IMR-90 (cell line): ENCODE measurements around the gene C10orf71. TPM values are rescaled to one million over a fixed set of nuclear protein-coding genes. Genes with fewer than 3 reads are reported as not detected.

Experiments
- ATAC-seq: fragments of 200-7000 bp; cut with Tn5 transposase; 2 replicates; pipeline ENCODE4 v1.9.1; 2020; ENCODE audit warnings: low read depth, mild to moderate bottlenecking, moderate library complexity
- BruUV-seq: library from RNA; stranded (reverse); fragments of 400-500 nt; replicated peaks from 2 replicates; lab custom pipeline; 2021; lab: Mats Ljungman, UMichigan
- CTCF ChIA-PET: fragments of 300-600 bp; formaldehyde crosslinking; extraction: SDS; loops from one replicate; lab custom pipeline; 2021; ENCODE audit warnings: antibody characterized with exemption; lab: Yijun Ruan, JAX
- POLR2A ChIA-PET: fragments of 300-600 bp; sonication (Branson Sonifier 250); formaldehyde crosslinking; loops from one replicate; lab custom pipeline; 2022; ENCODE audit warnings: antibody characterized with exemption; ENCODE audit not compliant: unreplicated experiment; lab: Charles Lee
- DNase-seq: peaks from one replicate; pipeline ENCODE4 v3.0.0; 2013
- H2AFZ ChIP-seq: replicated peaks from 2 replicates; pipeline ENCODE3; 2013; ENCODE audit warnings: low read length, mild to moderate bottlenecking; ENCODE audit not compliant: poor library complexity
- H2AK5ac ChIP-seq: 2 replicates; pipeline ENCODE4 v1.6.1; 2013; ENCODE audit warnings: low read depth, low read length, inconsistent platforms
- H2AK9ac ChIP-seq: replicated peaks from 2 replicates; pipeline ENCODE3; 2013; ENCODE audit warnings: mild to moderate bottlenecking, low read depth, low read length, moderate library complexity; ENCODE audit not compliant: poor library complexity
- H2BK120ac ChIP-seq: 2 replicates; pipeline ENCODE4 v1.6.1; 2013; ENCODE audit warnings: low read depth, low read length, inconsistent platforms
- H2BK15ac ChIP-seq: 3 replicates; pipeline ENCODE4 v1.6.1; 2013; ENCODE audit warnings: low read depth, low read length, inconsistent platforms
- H2BK20ac ChIP-seq: 2 replicates; pipeline ENCODE4 v1.6.1; 2013; ENCODE audit warnings: low read depth, mild to moderate bottlenecking, inconsistent platforms, low read length, moderate library complexity
- H2BK5ac ChIP-seq: 2 replicates; pipeline ENCODE4 v1.6.1; 2013; ENCODE audit warnings: mild to moderate bottlenecking, low read depth, low read length, inconsistent platforms; ENCODE audit not compliant: poor library complexity, severe bottlenecking
- H3K14ac ChIP-seq: replicated peaks from 2 replicates; pipeline ENCODE4 v1.6.1; 2013; ENCODE audit warnings: low read depth, low read length, inconsistent platforms
- H3K18ac ChIP-seq: 2 replicates; pipeline ENCODE4 v1.6.1; 2013; ENCODE audit warnings: low read depth, low read length, control low read depth
- H3K23ac ChIP-seq: 2 replicates; pipeline ENCODE4 v1.6.1; 2013; ENCODE audit warnings: low read depth, low read length, inconsistent platforms
- H3K27ac ChIP-seq: 2 replicates; pipeline ENCODE4 v1.5.1; 2013; ENCODE audit warnings: mild to moderate bottlenecking, control low read depth, low read length; ENCODE audit not compliant: insufficient read depth
- H3K27me3 ChIP-seq: 2 replicates; pipeline ENCODE4 v1.6.1; 2013; ENCODE audit warnings: low read length; ENCODE audit not compliant: control insufficient read depth, insufficient read depth
- H3K36me3 ChIP-seq: 2 replicates; pipeline ENCODE4 v1.6.1; 2013; ENCODE audit warnings: low read length, mixed read lengths; ENCODE audit not compliant: control insufficient read depth, insufficient read depth
- H3K4ac ChIP-seq: 2 replicates; pipeline ENCODE4 v1.6.1; 2013; ENCODE audit warnings: low read depth, low read length, inconsistent platforms
- H3K4me1 ChIP-seq: 2 replicates; pipeline ENCODE4 v1.6.1; 2013; ENCODE audit warnings: low read length, mixed read lengths; ENCODE audit not compliant: control insufficient read depth, insufficient read depth
- H3K4me2 ChIP-seq: 2 replicates; pipeline ENCODE4 v1.6.1; 2013; ENCODE audit warnings: low read depth, mild to moderate bottlenecking, control low read depth, low read length, moderate library complexity
- H3K4me3 ChIP-seq: 2 replicates; pipeline ENCODE4 v1.5.1; 2013; ENCODE audit warnings: low read depth, mild to moderate bottlenecking, control low read depth, low read length, moderate library complexity; ENCODE audit not compliant: insufficient read depth
- H3K56ac ChIP-seq: 2 replicates; pipeline ENCODE4 v1.6.1; 2013; ENCODE audit warnings: low read length, inconsistent platforms; ENCODE audit not compliant: insufficient read depth; ENCODE audit errors: extremely low read depth
- H3K79me1 ChIP-seq, 2 experiments: 2 replicates each; pipeline ENCODE4 v1.6.1; 2013; ENCODE audit warnings: low read length in 2 of 2, inconsistent platforms in 1 of 2, low read depth in 1 of 2
- H3K9ac ChIP-seq: 2 replicates; pipeline ENCODE4 v1.6.1; 2013; ENCODE audit warnings: low read depth, low read length, control low read depth
- H3K9me1 ChIP-seq: 2 replicates; pipeline ENCODE4 v1.6.1; 2013; ENCODE audit warnings: low read length, inconsistent platforms; ENCODE audit not compliant: insufficient read depth
- H3K9me3 ChIP-seq: 2 replicates; pipeline ENCODE4 v1.6.1; 2013; ENCODE audit warnings: low read length; ENCODE audit not compliant: control insufficient read depth, insufficient read depth
- H4K20me1 ChIP-seq: 2 replicates; pipeline ENCODE4 v1.6.1; 2013; ENCODE audit warnings: low read length, inconsistent platforms; ENCODE audit not compliant: insufficient read depth
- H4K5ac ChIP-seq: 2 replicates; pipeline ENCODE4 v1.6.1; 2013; ENCODE audit warnings: mild to moderate bottlenecking, low read depth, low read length, control low read depth
- H4K8ac ChIP-seq, 2 experiments: 2 replicates each; pipeline ENCODE4 v1.6.1; 2013; ENCODE audit warnings: low read depth in 2 of 2, low read length in 2 of 2, control low read depth in 1 of 2, inconsistent platforms in 1 of 2
- H4K91ac ChIP-seq: 2 replicates; pipeline ENCODE4 v1.6.1; 2013; ENCODE audit warnings: low read depth, low read length, inconsistent platforms; ENCODE audit not compliant: insufficient read depth
- CEBPB ChIP-seq: IDR thresholded peaks from 2 replicates; pipeline ENCODE4 v1.6.1; 2012; ENCODE audit warnings: low read depth, low read length, improper control_type of control experiment
- FOS ChIP-seq: fragments of 150-350 bp; IDR thresholded peaks from 2 replicates; pipeline ENCODE4 v1.6.1; 2016; ENCODE audit warnings: low read depth, low read length
- MAFK ChIP-seq: IDR thresholded peaks from 2 replicates; pipeline ENCODE4 v1.6.1; 2012; ENCODE audit warnings: low read depth, low read length, improper control_type of control experiment
- MAZ ChIP-seq: IDR thresholded peaks from 2 replicates; pipeline ENCODE4 v1.6.1; 2012; ENCODE audit warnings: low read depth, mild to moderate bottlenecking, low read length, improper control_type of control experiment, moderate library complexity, borderline replicate concordance
- MXI1 ChIP-seq: IDR thresholded peaks from 2 replicates; pipeline ENCODE4 v1.6.1; 2012; ENCODE audit warnings: low read depth, mild to moderate bottlenecking, low read length, moderate library complexity, borderline replicate concordance
- NFE2L2 ChIP-seq: fragments of 150-350 bp; IDR thresholded peaks from 2 replicates; pipeline ENCODE4 v1.6.1; 2016; ENCODE audit warnings: low read depth, mild to moderate bottlenecking, low read length
- POLR2A ChIP-seq: IDR thresholded peaks from 2 replicates; pipeline ENCODE4 v1.6.1; 2012; ENCODE audit warnings: mild to moderate bottlenecking, low read depth, low read length
- RAD21 ChIP-seq: IDR thresholded peaks from 2 replicates; pipeline ENCODE4 v1.6.1; 2012; ENCODE audit warnings: low read length, improper control_type of control experiment
- RCOR1 ChIP-seq: IDR thresholded peaks from 2 replicates; pipeline ENCODE4 v1.6.1; 2012; ENCODE audit warnings: mild to moderate bottlenecking, low read length, improper control_type of control experiment; ENCODE audit not compliant: insufficient replicate concordance
- RFX5 ChIP-seq: IDR thresholded peaks from 2 replicates; pipeline ENCODE4 v1.8.0; 2012; ENCODE audit warnings: low read depth, mild to moderate bottlenecking, low read length, moderate library complexity
- SMC3 ChIP-seq: fragments of 150-350 bp; IDR thresholded peaks from 2 replicates; pipeline ENCODE4 v1.6.1; 2016; ENCODE audit warnings: low read depth, mild to moderate bottlenecking, antibody characterized with exemption, low read length, moderate library complexity
- WGBS, 2 experiments: methylation state at CpG; one replicate each; pipeline versions ENCODE4 v1.1.5 to v1.1.7; 2013; ENCODE audit warnings: missing lambda C conversion rate in 2 of 2; ENCODE audit not compliant: insufficient read length in 1 of 2; ENCODE audit errors: extremely low coverage in 2 of 2; 5-methylcytosine and 5-hydroxymethylcytosine counted together
- dilution Hi-C: fragments of 300-500 bp; cut with HindIII; formaldehyde crosslinking; loops from one replicate; pipeline ENCODE4 v1.14.3; 2018; ENCODE audit warnings: low sequenced_read_pairs; ENCODE audit not compliant: unreplicated experiment
- in situ Hi-C: fragments of 300-500 bp; cut with MboI; formaldehyde crosslinking; loops from 3 replicates; pipeline ENCODE4 v1.14.3; 2019; ENCODE audit warnings: low sequenced_read_pairs, inconsistent platforms, mixed read lengths
- intact Hi-C: fragments of 100-400 bp; cut with micrococcal nuclease; formaldehyde crosslinking; loops from 2 replicates; pipeline ENCODE4 v1.10.0; 2022
- polyA plus RNA-seq, 3 experiments: library from polyadenylated mRNA; depleted of rRNA; stranded (reverse); fragments of >200 nt; gene quantifications; 2 replicates each; pipeline ENCODE4 v1.2.3, GENCODE V29; 2012; ENCODE audit warnings: low replicate concordance in 1 of 3
- total RNA-seq: library from RNA; depleted of rRNA; stranded (reverse); fragments of >200 nt; gene quantifications from 2 replicates; pipeline ENCODE4 v1.2.3, GENCODE V29; 2012
- TF ChIP-seq, protein P1 (sequence below): fragments of 150-350 bp; IDR thresholded peaks from 2 replicates; pipeline ENCODE4 v1.6.1; 2016; ENCODE audit warnings: low read depth, mild to moderate bottlenecking, low read length, moderate library complexity, borderline replicate concordance
- TF ChIP-seq, protein P2 (sequence below): fragments of 150-350 bp; IDR thresholded peaks from 2 replicates; pipeline ENCODE4 v1.6.1; 2017; ENCODE audit warnings: mild to moderate bottlenecking, antibody characterized with exemption, low read length, low read depth

C10orf71 gene
- total and polyA plus RNA-seq, 2 of the 4 experiments (the other 2 are of a cell fraction) = not detected

DNA sequence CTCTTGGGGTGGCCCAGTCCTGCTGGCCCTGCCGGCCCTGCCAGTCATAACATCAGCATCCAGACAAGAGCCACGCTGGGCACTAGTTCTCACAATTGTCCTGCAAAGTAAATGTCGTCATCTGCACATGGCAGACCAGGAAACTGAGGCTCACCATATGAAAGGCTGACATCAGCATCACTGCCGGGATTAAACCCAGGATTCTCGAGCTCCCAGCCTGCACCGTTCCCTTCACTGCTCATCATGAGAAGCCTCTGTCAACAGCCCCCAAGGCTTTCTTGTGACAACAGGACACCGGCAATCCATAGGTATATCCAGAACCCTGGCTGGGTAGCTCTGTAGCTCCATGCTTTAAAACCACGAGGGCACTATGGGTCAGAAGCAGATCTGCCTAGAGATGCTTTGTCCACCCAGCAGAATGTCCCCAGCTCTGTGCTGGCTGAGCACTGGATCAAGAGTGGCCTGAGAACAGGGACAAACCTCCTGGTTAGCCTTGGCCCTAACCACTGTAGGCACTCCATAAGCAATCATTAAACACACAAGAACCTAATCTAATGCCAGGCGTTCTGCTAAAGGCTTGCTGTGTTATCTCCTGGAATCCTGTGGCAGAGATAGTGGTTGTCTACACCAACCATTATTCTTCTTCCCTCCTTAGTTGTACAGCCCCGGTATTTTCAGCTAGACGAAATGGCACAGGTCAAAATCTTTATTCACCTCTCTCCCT lies 41.2 kb upstream of the C10orf71 start:
- Histone ChIP-seq H2BK5ac (no peak overlapping the region), H3K4me2 (no peak overlapping the region), H3K27me3 (peaks cover 19% of the 10 kb centered on the region), H3K9me1 (no peaks in the 10 kb centered on the region), H3K4ac (no peak overlapping the region), H3K36me3 (no peaks in the 10 kb centered on the region), H2AFZ (no peak overlapping the region), H3K9me3 (no peaks in the 10 kb centered on the region; the same call in 1 of the 2 replicates), H3K27ac (no peak overlapping the region), H2AK5ac (no peak overlapping the region), H3K14ac (no peak overlapping the region), H3K56ac (no peak overlapping the region), H2AK9ac (no peak overlapping the region), H4K20me1 (no peaks in the 10 kb centered on the region), H3K9ac (no peak overlapping the region), H4K8ac (no peak overlapping the region), H3K4me1 (no peaks in the 10 kb centered on the region), H4K91ac (no peak overlapping the region), H3K18ac (no peak overlapping the region), H2BK120ac (no peak overlapping the region), H3K4me3 (no peak overlapping the region), H2BK20ac (no peak overlapping the region), H2BK15ac (no peak overlapping the region), H3K79me1 (no peaks in the 10 kb centered on the region), H4K5ac (no peak overlapping the region), H3K23ac (no peak overlapping the region)
- ChIA-PET POLR2A (no interaction called here), CTCF (no interaction called here)
- no peak for ATAC-seq
- DNase-seq = no peak
- no TSS peak for BruUV-seq
- dilution Hi-C loops (no loop called here), in situ Hi-C loops (no loop called here), intact Hi-C loops (no loop called here)
- no peak for TF ChIP-seq RAD21
- no peak for TF ChIP-seq RCOR1
- TF ChIP-seq, protein P1, sequence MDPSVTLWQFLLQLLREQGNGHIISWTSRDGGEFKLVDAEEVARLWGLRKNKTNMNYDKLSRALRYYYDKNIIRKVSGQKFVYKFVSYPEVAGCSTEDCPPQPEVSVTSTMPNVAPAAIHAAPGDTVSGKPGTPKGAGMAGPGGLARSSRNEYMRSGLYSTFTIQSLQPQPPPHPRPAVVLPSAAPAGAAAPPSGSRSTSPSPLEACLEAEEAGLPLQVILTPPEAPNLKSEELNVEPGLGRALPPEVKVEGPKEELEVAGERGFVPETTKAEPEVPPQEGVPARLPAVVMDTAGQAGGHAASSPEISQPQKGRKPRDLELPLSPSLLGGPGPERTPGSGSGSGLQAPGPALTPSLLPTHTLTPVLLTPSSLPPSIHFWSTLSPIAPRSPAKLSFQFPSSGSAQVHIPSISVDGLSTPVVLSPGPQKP = no peak
- no peak for TF ChIP-seq SMC3
- TF ChIP-seq NFE2L2 = no peak
- no peak for TF ChIP-seq POLR2A
- TF ChIP-seq CEBPB = no peak
- no peak for TF ChIP-seq MXI1
- no peak for TF ChIP-seq MAFK
- TF ChIP-seq FOS = no peak
- no peak for TF ChIP-seq RFX5
- TF ChIP-seq MAZ = no peak
- TF ChIP-seq, protein P2, sequence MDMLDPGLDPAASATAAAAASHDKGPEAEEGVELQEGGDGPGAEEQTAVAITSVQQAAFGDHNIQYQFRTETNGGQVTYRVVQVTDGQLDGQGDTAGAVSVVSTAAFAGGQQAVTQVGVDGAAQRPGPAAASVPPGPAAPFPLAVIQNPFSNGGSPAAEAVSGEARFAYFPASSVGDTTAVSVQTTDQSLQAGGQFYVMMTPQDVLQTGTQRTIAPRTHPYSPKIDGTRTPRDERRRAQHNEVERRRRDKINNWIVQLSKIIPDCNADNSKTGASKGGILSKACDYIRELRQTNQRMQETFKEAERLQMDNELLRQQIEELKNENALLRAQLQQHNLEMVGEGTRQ = no peak
- 55% methylated on average over 7 of the region's 11 CpGs; no CpG with 5 or more reads in 1 of the 2 experiments for WGBS, 2 experiments
